Measurements from ENCODE around the gene COL10A1. TPM values are rescaled to one million over a fixed set of nuclear protein-coding genes. Genes with fewer than 3 reads are reported as not detected.

Gene COL10A1
- total RNA-seq, 1 donor from 2014 or later = not detected

DNA sequence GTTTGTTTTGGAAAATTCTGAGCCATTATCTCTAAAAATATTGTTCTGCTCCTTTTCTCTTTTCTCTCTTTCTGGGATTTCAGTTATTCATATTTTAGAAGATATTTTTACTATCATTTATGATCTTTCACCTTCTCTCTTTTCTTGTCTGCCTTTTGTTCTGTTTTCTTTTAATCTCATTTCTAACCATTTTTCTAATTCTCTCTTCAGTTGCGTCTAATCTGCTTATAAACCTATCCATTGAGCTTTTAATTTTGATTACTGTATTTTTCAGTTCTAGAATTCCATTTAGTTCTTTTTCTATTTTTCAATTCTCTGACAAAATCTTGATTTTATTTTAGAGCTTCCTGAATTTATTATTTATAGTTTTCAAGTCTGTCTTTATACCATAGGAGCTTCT, 42.2 kb upstream of the COL10A1 start:
- Histone ChIP-seq H3K36me3 (peaks cover 0 to 4% of the 10 kb centered on the region in 2 donors), H3K27me3 (no peaks in the 10 kb centered on the region), H3K4me1 (peaks cover 0 to 2% of the 10 kb centered on the region in 2 donors), H3K9me3 (peaks cover 0 to 28% of the 10 kb centered on the region in 2 donors), H3K27ac (no peak overlapping the region), H3K4me3 (no peak overlapping the region)
- TF ChIP-seq, protein P1, sequence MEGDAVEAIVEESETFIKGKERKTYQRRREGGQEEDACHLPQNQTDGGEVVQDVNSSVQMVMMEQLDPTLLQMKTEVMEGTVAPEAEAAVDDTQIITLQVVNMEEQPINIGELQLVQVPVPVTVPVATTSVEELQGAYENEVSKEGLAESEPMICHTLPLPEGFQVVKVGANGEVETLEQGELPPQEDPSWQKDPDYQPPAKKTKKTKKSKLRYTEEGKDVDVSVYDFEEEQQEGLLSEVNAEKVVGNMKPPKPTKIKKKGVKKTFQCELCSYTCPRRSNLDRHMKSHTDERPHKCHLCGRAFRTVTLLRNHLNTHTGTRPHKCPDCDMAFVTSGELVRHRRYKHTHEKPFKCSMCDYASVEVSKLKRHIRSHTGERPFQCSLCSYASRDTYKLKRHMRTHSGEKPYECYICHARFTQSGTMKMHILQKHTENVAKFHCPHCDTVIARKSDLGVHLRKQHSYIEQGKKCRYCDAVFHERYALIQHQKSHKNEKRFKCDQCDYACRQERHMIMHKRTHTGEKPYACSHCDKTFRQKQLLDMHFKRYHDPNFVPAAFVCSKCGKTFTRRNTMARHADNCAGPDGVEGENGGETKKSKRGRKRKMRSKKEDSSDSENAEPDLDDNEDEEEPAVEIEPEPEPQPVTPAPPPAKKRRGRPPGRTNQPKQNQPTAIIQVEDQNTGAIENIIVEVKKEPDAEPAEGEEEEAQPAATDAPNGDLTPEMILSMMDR (IDR thresholded peaks at IDR 0.05) = no peak
- DNase-seq (ENCODE audit: low spot score in 2 of 2) = no peak
- intact Hi-C loops (cut with DNase I) = no loop called here

DNA sequence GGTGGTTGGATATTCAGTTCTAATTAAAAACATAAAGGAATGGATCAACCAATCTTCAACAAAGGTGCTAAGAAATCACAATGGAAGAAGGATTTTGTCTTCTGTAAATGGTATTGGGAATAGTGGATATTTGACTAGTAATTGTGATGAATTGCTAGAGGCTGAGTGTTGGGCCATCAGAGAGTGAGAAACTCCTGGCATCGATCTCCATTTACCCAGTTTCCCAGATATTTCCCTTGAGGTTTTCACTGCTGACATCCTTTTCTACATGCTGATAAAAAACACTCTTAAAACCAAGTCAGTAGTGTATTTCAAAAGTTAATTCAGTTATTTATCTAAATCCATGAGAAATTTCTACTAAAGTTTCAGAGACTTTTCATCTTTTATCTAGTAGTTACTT, 40.4 kb upstream of the COL10A1 start:
- H3K27me3 ChIP-seq = no peaks in the 10 kb centered on the region
- H3K27ac ChIP-seq = no peak overlapping the region
- TF ChIP-seq, protein P1 (IDR thresholded peaks at IDR 0.05) = no peak
- no peak overlapping the region for H3K4me3 ChIP-seq
- intact Hi-C loops (cut with DNase I) = no loop called here
- no peak for DNase-seq (ENCODE audit: low spot score in 2 of 2)
- peaks cover 0 to 28% of the 10 kb centered on the region in 2 donors for H3K9me3 ChIP-seq
- peaks cover 0 to 2% of the 10 kb centered on the region in 2 donors for H3K4me1 ChIP-seq
- peaks cover 0 to 4% of the 10 kb centered on the region in 2 donors for H3K36me3 ChIP-seq

DNA sequence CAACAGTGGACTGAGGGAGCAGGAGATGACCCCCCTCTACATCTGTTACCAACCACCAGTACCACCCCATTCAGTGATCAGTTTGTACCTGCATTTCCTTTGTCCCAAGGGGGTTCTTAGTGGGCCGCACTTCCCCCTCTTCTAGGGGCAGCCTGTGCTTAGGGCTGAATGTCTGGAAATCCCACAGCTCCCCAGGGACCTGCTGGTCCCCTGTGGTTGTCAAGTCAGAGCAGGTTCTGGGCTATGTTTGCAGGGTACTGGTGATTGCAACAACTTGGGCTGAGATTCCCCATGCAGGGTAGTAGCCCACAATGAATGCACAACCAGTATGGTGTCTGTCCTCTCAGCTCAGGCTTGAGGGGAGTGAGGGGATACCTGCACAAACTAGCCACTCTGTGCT, 39.7 kb upstream of the COL10A1 start:
- no peak overlapping the region for H3K27ac ChIP-seq
- peaks cover 0 to 28% of the 10 kb centered on the region in 2 donors for H3K9me3 ChIP-seq
- intact Hi-C loops (cut with DNase I) = no loop called here
- no peaks in the 10 kb centered on the region for H3K27me3 ChIP-seq
- H3K4me3 ChIP-seq = no peak overlapping the region
- TF ChIP-seq, protein P1 (IDR thresholded peaks at IDR 0.05) = no peak
- DNase-seq (ENCODE audit: low spot score in 2 of 2) = no peak
- peaks cover 0 to 2% of the 10 kb centered on the region in 2 donors for H3K4me1 ChIP-seq
- H3K36me3 ChIP-seq = peaks cover 0 to 2% of the 10 kb centered on the region in 2 donors

DNA sequence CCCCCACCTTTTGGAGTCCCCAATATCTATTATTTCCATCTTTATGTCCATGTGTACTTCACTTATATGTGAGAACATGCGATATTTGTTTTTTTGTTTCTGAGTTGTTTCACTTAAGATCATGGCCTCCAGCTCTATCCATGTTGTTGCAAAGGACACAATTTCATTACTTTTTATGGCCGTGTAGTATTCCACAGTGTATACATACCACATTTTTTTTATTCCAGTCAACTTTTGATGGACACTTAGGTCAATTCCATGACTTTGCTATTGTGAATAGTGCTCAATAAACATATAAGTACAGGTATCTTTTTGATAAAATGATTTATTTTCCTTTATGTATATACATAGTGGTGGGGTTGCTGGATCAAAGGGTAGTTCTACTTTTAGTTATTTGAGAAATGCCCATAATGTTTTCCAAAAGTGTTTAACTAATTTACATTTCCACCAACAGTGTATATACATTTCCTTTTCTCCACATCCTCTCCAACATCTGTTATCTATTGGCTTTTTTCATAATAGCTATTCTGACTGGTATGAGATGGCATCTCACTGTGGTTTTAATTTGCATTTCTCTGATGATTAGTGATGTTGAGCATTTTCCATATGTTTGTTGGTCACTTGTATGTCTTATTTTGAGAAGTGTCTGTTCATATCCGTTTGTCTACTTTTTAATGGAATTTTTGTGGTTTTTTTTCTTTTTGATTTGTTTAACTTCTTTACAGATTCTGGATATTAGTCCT, 34.0 kb upstream of the COL10A1 start:
- Histone ChIP-seq H3K27me3 (no peaks in the 10 kb centered on the region), H3K4me3 (no peak overlapping the region), H3K4me1 (no peaks in the 10 kb centered on the region), H3K27ac (no peak overlapping the region), H3K36me3 (peaks cover 0 to 3% of the 10 kb centered on the region in 2 donors), H3K9me3 (peaks cover 0 to 9% of the 10 kb centered on the region in 2 donors)
- TF ChIP-seq, protein P1 (IDR thresholded peaks at IDR 0.05) = no peak
- no peak for DNase-seq (ENCODE audit: low spot score in 2 of 2)
- intact Hi-C loops (cut with DNase I) = no loop called here

DNA sequence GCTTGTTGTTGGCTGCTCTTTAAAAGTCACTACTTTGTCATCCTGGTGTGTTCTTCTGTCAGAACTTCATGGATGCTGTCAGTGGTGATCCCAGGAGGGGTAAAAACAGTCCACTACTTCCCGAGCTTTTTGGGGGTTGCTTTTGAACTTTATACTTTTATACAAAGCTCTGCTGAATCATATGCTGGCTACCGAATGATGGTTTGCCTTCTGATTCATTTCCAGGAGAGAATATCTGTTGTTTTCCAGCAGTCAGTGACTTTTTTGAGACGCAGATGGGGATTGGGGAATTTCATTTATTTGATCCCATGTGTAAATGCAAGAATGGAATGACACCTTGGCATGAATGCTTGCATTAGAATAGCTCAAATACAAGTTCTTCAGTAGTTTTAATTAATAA, 32.7 kb upstream of the COL10A1 start:
- Histone ChIP-seq H3K4me1 (no peaks in the 10 kb centered on the region), H3K9me3 (no peaks in the 10 kb centered on the region), H3K27me3 (no peaks in the 10 kb centered on the region), H3K36me3 (peaks cover 0 to 3% of the 10 kb centered on the region in 2 donors), H3K27ac (no peak overlapping the region), H3K4me3 (no peak overlapping the region)
- no peak for DNase-seq (ENCODE audit: low spot score in 2 of 2)
- TF ChIP-seq, protein P1 (IDR thresholded peaks at IDR 0.05) = no peak
- intact Hi-C loops (cut with DNase I) = no loop called here

All from ascending aorta (tissue), 2 donors.